ENCODE data around the gene PRKCA.

Gene PRKCA

GRCh38 chr17:66423056-66423955 lies 120.9 kb downstream of the PRKCA start:
- TF ChIP-seq, protein P1, sequence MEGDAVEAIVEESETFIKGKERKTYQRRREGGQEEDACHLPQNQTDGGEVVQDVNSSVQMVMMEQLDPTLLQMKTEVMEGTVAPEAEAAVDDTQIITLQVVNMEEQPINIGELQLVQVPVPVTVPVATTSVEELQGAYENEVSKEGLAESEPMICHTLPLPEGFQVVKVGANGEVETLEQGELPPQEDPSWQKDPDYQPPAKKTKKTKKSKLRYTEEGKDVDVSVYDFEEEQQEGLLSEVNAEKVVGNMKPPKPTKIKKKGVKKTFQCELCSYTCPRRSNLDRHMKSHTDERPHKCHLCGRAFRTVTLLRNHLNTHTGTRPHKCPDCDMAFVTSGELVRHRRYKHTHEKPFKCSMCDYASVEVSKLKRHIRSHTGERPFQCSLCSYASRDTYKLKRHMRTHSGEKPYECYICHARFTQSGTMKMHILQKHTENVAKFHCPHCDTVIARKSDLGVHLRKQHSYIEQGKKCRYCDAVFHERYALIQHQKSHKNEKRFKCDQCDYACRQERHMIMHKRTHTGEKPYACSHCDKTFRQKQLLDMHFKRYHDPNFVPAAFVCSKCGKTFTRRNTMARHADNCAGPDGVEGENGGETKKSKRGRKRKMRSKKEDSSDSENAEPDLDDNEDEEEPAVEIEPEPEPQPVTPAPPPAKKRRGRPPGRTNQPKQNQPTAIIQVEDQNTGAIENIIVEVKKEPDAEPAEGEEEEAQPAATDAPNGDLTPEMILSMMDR (conservative IDR thresholded peaks at IDR 0.05; ENCODE audit: low read depth, low read length): no peak
- no peak overlapping the region for H3K4me3 ChIP-seq (ENCODE audit: low read length)
- no peak for DNase-seq (ENCODE audit: low read depth)

DNA sequence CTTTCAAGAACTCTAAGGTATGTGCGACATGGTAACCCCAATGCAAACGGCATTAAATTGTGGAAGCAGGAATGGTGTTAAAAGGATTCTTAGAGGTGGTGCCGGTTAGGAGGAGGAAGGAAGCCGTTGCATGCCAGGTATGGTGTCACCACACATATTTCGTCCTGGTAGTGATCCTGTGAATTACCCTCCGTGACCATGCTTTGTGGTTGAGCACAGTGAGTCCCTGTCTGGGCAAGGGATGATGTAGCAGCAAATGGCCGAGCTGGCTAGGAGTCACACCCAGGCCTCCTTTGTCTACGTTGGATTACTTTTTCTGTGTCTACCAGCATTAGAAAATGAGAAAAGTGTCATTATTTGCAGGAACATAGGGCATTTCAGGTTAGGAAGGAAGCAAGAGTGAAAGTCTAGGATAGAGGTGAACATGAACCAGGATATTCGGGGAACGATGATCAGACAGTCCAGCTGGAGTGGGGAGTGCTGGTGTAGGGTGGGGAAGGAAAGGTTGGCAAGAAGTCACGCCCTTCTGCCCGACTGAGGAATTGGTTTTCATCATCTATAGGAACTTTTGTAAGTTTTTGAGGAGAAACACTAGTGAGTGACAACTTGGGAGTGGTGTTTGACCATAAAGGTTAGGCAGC lies 123.5 kb downstream of the PRKCA start:
- H3K4me3 ChIP-seq (ENCODE audit: low read length): no peak overlapping the region
- no peak for DNase-seq (ENCODE audit: low read depth)
- TF ChIP-seq, protein P1 (conservative IDR thresholded peaks at IDR 0.05; ENCODE audit: low read depth, low read length): no peak

GRCh38 chr17:66426397-66427033 lies 124.1 kb downstream of the PRKCA start:
- TF ChIP-seq, protein P1 (conservative IDR thresholded peaks at IDR 0.05; ENCODE audit: low read depth, low read length): no peak
- DNase-seq (ENCODE audit: low read depth): no peak
- no peak overlapping the region for H3K4me3 ChIP-seq (ENCODE audit: low read length)

DNA sequence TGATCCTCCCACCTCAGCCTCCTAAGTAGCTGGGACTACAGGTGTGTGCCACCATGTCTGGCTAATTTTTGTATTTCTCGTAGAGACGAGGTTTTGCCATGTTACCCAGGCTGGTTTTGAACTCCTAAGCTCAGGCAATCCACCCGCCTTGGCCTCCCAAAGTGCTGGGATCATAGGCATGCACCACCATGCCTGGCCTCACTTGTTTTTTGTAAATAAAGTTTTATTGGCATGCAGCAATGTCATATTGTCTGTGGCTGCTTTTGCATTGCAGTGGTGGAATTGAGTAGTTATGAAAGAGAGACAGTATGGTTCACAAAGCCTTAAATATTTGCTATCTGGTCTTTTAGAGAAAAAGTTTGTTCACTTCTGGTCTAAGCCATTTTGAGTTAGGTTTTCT lies 124.7 kb downstream of the PRKCA start:
- H3K4me3 ChIP-seq (ENCODE audit: low read length): no peak overlapping the region
- TF ChIP-seq, protein P1 (conservative IDR thresholded peaks at IDR 0.05; ENCODE audit: low read depth, low read length): no peak
- DNase-seq (ENCODE audit: low read depth): no peak

DNA sequence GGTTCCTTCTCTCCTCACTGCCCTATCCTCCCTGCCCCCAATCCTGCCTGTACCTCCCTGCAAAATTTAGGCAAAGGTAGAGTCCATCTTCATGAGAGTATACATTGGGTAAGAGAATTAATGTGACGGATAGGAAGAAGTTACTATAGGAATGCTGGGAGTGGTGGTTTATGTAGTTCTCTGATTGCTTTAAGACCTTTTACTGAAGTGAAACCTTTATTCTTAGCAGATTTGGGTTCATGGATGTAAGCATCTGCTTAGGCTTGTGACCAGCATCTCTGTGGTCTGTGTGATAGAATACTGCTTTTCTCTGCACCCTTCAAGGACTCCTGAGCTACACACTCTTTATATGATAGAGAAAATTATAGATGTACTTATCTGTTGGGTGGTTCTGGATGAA lies 127.3 kb downstream of the PRKCA start:
- DNase-seq (ENCODE audit: low read depth): no peak
- TF ChIP-seq, protein P1 (conservative IDR thresholded peaks at IDR 0.05; ENCODE audit: low read depth, low read length): no peak
- H3K4me3 ChIP-seq (ENCODE audit: low read length): no peak overlapping the region

- no peak overlapping the region for H3K4me3 ChIP-seq (ENCODE audit: low read length)
- no peak for DNase-seq (ENCODE audit: low read depth)
- TF ChIP-seq, protein P1 (conservative IDR thresholded peaks at IDR 0.05; ENCODE audit: low read depth, low read length): no peak
These were observed 128.7 kb downstream of the PRKCA start for GRCh38 chr17:66430846-66431795.

All from retinal pigment epithelial cell (primary cell).